CD4-positive, alpha-beta memory T cell (primary cell): ENCODE results near the gene ARHGAP19. TPM values are rescaled to one million over a fixed set of nuclear protein-coding genes. Genes with fewer than 3 reads are reported as not detected.

Experiments used
- CTCF ChIA-PET: fragments of 350-600 bp; sonication (Branson Sonifier 250); formaldehyde crosslinking; loops from one replicate; lab custom pipeline; 2021; ENCODE audit warnings: inconsistent platforms; ENCODE audit not compliant: partially characterized antibody; lab: Charles Lee
- POLR2A ChIA-PET: fragments of 350-600 bp; sonication (Branson Sonifier 250); formaldehyde crosslinking; loops from one replicate; lab custom pipeline; 2021; ENCODE audit not compliant: partially characterized antibody; lab: Charles Lee
- DNase-seq, 5 donors: peaks; one replicate each; pipeline versions ENCODE4 v3.0.0 to v3.0.0-alpha.2; 2020 to 2022; ENCODE audit warnings: mixed read lengths in 1 of 5
- H3K27ac ChIP-seq: one replicate; pipeline ENCODE4 v1.7.0; 2013; ENCODE audit warnings: low read depth, low read length
- H3K27me3 ChIP-seq: 2 replicates; pipeline ENCODE4 v1.7.0; 2013; ENCODE audit warnings: mild to moderate bottlenecking, low read length, moderate library complexity; ENCODE audit not compliant: insufficient read depth
- H3K36me3 ChIP-seq: 2 replicates; pipeline ENCODE4 v1.7.0; 2013; ENCODE audit warnings: mild to moderate bottlenecking, low read length, moderate library complexity; ENCODE audit not compliant: insufficient read depth
- H3K4me1 ChIP-seq: 2 replicates; pipeline ENCODE4 v1.7.0; 2013; ENCODE audit warnings: mild to moderate bottlenecking, low read length, moderate library complexity; ENCODE audit not compliant: insufficient read depth
- H3K4me3 ChIP-seq, 2 donors: one replicate each; pipeline ENCODE4 v1.7.0; 2013; ENCODE audit warnings: low read length in 2 of 2, mild to moderate bottlenecking in 1 of 2
- H3K9me3 ChIP-seq, 2 donors: one replicate each; pipeline ENCODE4 v1.7.0; 2013; ENCODE audit warnings: low read length in 2 of 2, control low read depth in 1 of 2; ENCODE audit not compliant: control insufficient read depth in 1 of 2
- H3K27ac Mint-ChIP-seq, 7 donors: one replicate each; pipeline ENCODE4 v1.8.0; 2020 to 2021; ENCODE audit warnings: mixed read lengths in 7 of 7, mild to moderate bottlenecking in 6 of 7, inconsistent platforms in 3 of 7, moderate library complexity in 3 of 7
- H3K27me3 Mint-ChIP-seq, 2 donors: one replicate each; pipeline ENCODE4 v1.8.0; 2020 to 2021; ENCODE audit warnings: mixed read lengths in 2 of 2
- H3K36me3 Mint-ChIP-seq, 2 donors: one replicate each; pipeline ENCODE4 v1.8.0; 2020 to 2021; ENCODE audit warnings: mixed read lengths in 2 of 2, inconsistent platforms in 1 of 2, mild to moderate bottlenecking in 1 of 2
- H3K4me1 Mint-ChIP-seq, 4 donors: one replicate each; pipeline ENCODE4 v1.8.0; 2020 to 2021; ENCODE audit warnings: mixed read lengths in 4 of 4, mild to moderate bottlenecking in 1 of 4
- H3K4me3 Mint-ChIP-seq, 8 donors: one replicate each; pipeline ENCODE4 v1.8.0; 2020 to 2021; ENCODE audit warnings: mixed read lengths in 8 of 8, mild to moderate bottlenecking in 7 of 8, moderate library complexity in 6 of 8, inconsistent platforms in 3 of 8
- H3K9me3 Mint-ChIP-seq, 8 donors: one replicate each; pipeline ENCODE4 v1.8.0; 2020 to 2021; ENCODE audit warnings: mixed read lengths in 8 of 8, mild to moderate bottlenecking in 5 of 8, inconsistent platforms in 3 of 8, moderate library complexity in 1 of 8
- intact Hi-C: fragments of 100-400 bp; cut with micrococcal nuclease; formaldehyde crosslinking; loops from one replicate; pipeline ENCODE4 v1.15.1; 2023
- polyA plus RNA-seq, 2 donors: library from polyadenylated mRNA; unstranded; fragments of 300-500 nt; fragmentation: Illumina TruSeq; gene quantifications; one replicate each; pipeline ENCODE4 v1.2.3, GENCODE V29; 2021
- total RNA-seq, 2 experiments: library from RNA; stranded (reverse); gene quantifications; one replicate each; pipeline ENCODE4 v1.2.3, GENCODE V29; 2021

Gene ARHGAP19
- total and polyA plus RNA-seq, 4 experiments from 2014 or later: 6.8 to 19.3 (median 13.2) TPM

- no peak for DNase-seq
- peaks cover 3 to 9% (median 6%) of the 10 kb centered on the region in 4 donors for H3K4me1 Mint-ChIP-seq
- H3K9me3 Mint-ChIP-seq: peaks cover 0 to 2% (median 0%) of the 10 kb centered on the region in 8 donors
- H3K36me3 Mint-ChIP-seq: no peaks in the 10 kb centered on the region
- H3K27ac Mint-ChIP-seq: no peak overlapping the region
- Histone ChIP-seq H3K27me3 (no peaks in the 10 kb centered on the region), H3K4me1 (peaks cover 4% of the 10 kb centered on the region), H3K36me3 (no peaks in the 10 kb centered on the region), H3K27ac (no peak overlapping the region), H3K4me3 (no peak overlapping the region), H3K9me3 (no peaks in the 10 kb centered on the region)
- intact Hi-C loops: no loop called here
- no peak overlapping the region for H3K4me3 Mint-ChIP-seq
- CTCF ChIA-PET: interaction anchor here (1.0 to 24.1 kb wide), 4 partner anchors 15 to 175 kb away, joined by 3 to 422 read pairs (median 210); no protein-coding TSS in a partner anchor
- H3K27me3 Mint-ChIP-seq: peaks cover 3 to 7% of the 10 kb centered on the region in 2 donors
- POLR2A ChIA-PET: no interaction called here
Measured at GRCh38 chr10:97200616-97201015, 91.8 kb downstream of the ARHGAP19 start.

GRCh38 chr10:97199152-97199551, 93.3 kb downstream of the ARHGAP19 start:
- Histone ChIP-seq H3K27me3 (no peaks in the 10 kb centered on the region), H3K27ac (no peak overlapping the region), H3K9me3 (no peaks in the 10 kb centered on the region), H3K36me3 (no peaks in the 10 kb centered on the region), H3K4me1 (peaks cover 6% of the 10 kb centered on the region), H3K4me3 (no peak overlapping the region)
- H3K9me3 Mint-ChIP-seq: peaks cover 0 to 2% (median 0%) of the 10 kb centered on the region in 8 donors
- ChIA-PET POLR2A (no interaction called here), CTCF (interaction anchor here (0.5 to 24.1 kb wide), 5 partner anchors 16 to 167 kb away, joined by 3 to 422 read pairs (median 10); no protein-coding TSS in a partner anchor)
- no peak overlapping the region for H3K27ac Mint-ChIP-seq
- DNase-seq: no peak
- H3K36me3 Mint-ChIP-seq: no peaks in the 10 kb centered on the region
- intact Hi-C loops: no loop called here
- peaks cover 4 to 8% of the 10 kb centered on the region in 2 donors for H3K27me3 Mint-ChIP-seq
- H3K4me1 Mint-ChIP-seq: peaks cover 6 to 11% (median 7%) of the 10 kb centered on the region in 4 donors
- H3K4me3 Mint-ChIP-seq: no peak overlapping the region

- DNase-seq: no peak
- ChIA-PET POLR2A (no interaction called here), CTCF (interaction anchor here (0.8 to 24.1 kb wide), 22 partner anchors 9 to 172 kb away, joined by 3 to 422 read pairs (median 5); no protein-coding TSS in a partner anchor)
- H3K4me3 ChIP-seq: no peak overlapping the region
- H3K36me3 ChIP-seq: no peaks in the 10 kb centered on the region
- H3K4me1 Mint-ChIP-seq: peaks cover 6 to 11% (median 7%) of the 10 kb centered on the region in 4 donors
- H3K4me1 ChIP-seq: peaks cover 6% of the 10 kb centered on the region
- peaks cover 0 to under 1% (median 0%) of the 10 kb centered on the region in 8 donors for H3K9me3 Mint-ChIP-seq
- peaks cover 8 to 10% of the 10 kb centered on the region in 2 donors for H3K27me3 Mint-ChIP-seq
- intact Hi-C loops: no loop called here
- H3K27ac ChIP-seq: no peak overlapping the region
- H3K36me3 Mint-ChIP-seq: no peaks in the 10 kb centered on the region
- no peaks in the 10 kb centered on the region for H3K27me3 ChIP-seq
- H3K9me3 ChIP-seq: no peaks in the 10 kb centered on the region
- peak overlapping the region in 1 of 7 donors; percentile 53 for H3K27ac Mint-ChIP-seq
- peak overlapping the region in 4 of 8 donors; percentile 28 to 86 (median 60) for H3K4me3 Mint-ChIP-seq
Measured at GRCh38 chr10:97197030-97197500, 95.4 kb downstream of the ARHGAP19 start.

GRCh38 chr10:97196223-97197029, 96.0 kb downstream of the ARHGAP19 start:
- Mint-ChIP-seq H3K9me3 (peaks cover 0 to 2% (median 0%) of the 10 kb centered on the region in 8 donors), H3K27ac (peak overlapping the region in 4 of 7 donors; percentile 25 to 70 (median 36)), H3K36me3 (no peaks in the 10 kb centered on the region), H3K4me1 (peaks cover 6 to 11% (median 7%) of the 10 kb centered on the region in 4 donors), H3K4me3 (peak overlapping the region; percentile 83 to 91 (median 86)), H3K27me3 (peaks cover 8 to 10% of the 10 kb centered on the region in 2 donors)
- DNase-seq: peak; percentile 62 to 73 (median 66)
- intact Hi-C loops: no loop called here
- Histone ChIP-seq H3K4me1 (peaks cover 6% of the 10 kb centered on the region), H3K27me3 (no peaks in the 10 kb centered on the region), H3K4me3 (peak overlapping the region; percentile 52 to 64), H3K9me3 (no peaks in the 10 kb centered on the region), H3K27ac (no peak overlapping the region), H3K36me3 (no peaks in the 10 kb centered on the region)
- ChIA-PET POLR2A (no interaction called here), CTCF (interaction anchor here (0.8 to 24.1 kb wide), 21 partner anchors 9 to 171 kb away, joined by 3 to 422 read pairs (median 5); no protein-coding TSS in a partner anchor)

GRCh38 chr10:97195706-97196222, 96.7 kb downstream of the ARHGAP19 start:
- Mint-ChIP-seq H3K9me3 (peaks cover 0 to 4% (median 0%) of the 10 kb centered on the region in 8 donors), H3K4me1 (peaks cover 6 to 11% (median 6%) of the 10 kb centered on the region in 4 donors), H3K4me3 (peak overlapping the region; percentile 83 to 91 (median 86)), H3K27me3 (peaks cover 9 to 10% of the 10 kb centered on the region in 2 donors), H3K27ac (peak overlapping the region in 1 of 7 donors; percentile 40), H3K36me3 (no peaks in the 10 kb centered on the region)
- ChIA-PET CTCF (interaction anchor here (1.0 to 24.1 kb wide), 12 partner anchors 13 to 170 kb away, joined by 4 to 422 read pairs (median 8); no protein-coding TSS in a partner anchor), POLR2A (no interaction called here)
- intact Hi-C loops: no loop called here
- H3K4me3 ChIP-seq: peak overlapping the region; percentile 52 to 64
- no peaks in the 10 kb centered on the region for H3K27me3 ChIP-seq
- peaks cover 6% of the 10 kb centered on the region for H3K4me1 ChIP-seq
- no peak overlapping the region for H3K27ac ChIP-seq
- H3K36me3 ChIP-seq: no peaks in the 10 kb centered on the region
- peak in 1 of 5 donors; percentile 34 for DNase-seq
- no peaks in the 10 kb centered on the region for H3K9me3 ChIP-seq

- peaks cover 0 to 4% (median 0%) of the 10 kb centered on the region in 8 donors for H3K9me3 Mint-ChIP-seq
- H3K36me3 Mint-ChIP-seq: no peaks in the 10 kb centered on the region
- no peak overlapping the region for H3K4me3 Mint-ChIP-seq
- Histone ChIP-seq H3K27ac (no peak overlapping the region), H3K27me3 (no peaks in the 10 kb centered on the region), H3K4me1 (peaks cover 6% of the 10 kb centered on the region), H3K9me3 (no peaks in the 10 kb centered on the region), H3K36me3 (no peaks in the 10 kb centered on the region), H3K4me3 (no peak overlapping the region)
- DNase-seq: no peak
- ChIA-PET CTCF (interaction anchor here (0.7 to 24.1 kb wide), 3 partner anchors 22 to 120 kb away, joined by 3 to 422 read pairs (median 4); no protein-coding TSS in a partner anchor), POLR2A (no interaction called here)
- no peak overlapping the region for H3K27ac Mint-ChIP-seq
- H3K4me1 Mint-ChIP-seq: peaks cover 6 to 11% (median 6%) of the 10 kb centered on the region in 4 donors
- peaks cover 11 to 21% of the 10 kb centered on the region in 2 donors for H3K27me3 Mint-ChIP-seq
- intact Hi-C loops: no loop called here
Measured at GRCh38 chr10:97192952-97193435, 99.4 kb downstream of the ARHGAP19 start.
